Measurements from ENCODE around the gene IFI27L2.

DNA sequence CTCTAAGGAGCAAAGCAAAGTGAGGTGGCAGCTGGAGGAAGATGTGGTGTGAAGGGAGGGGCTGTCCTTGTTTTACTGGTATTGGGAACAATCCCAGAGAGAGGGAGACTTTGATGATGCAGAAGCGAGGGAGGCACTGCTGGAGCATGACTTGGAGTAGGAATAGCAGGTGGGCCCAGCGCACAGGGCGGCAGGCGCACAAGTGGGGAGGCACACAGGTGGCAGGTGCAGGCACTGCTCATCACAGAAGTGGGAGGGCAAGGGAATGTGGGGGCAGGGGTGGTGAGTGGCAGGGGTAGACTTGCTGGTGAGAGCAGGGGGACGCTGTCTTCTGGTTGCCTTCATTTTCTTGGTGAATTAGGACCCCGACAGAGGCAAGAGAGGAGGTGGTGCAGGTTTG lies 30.4 kb downstream of the IFI27L2 start:
- TF ChIP-seq, protein P1, sequence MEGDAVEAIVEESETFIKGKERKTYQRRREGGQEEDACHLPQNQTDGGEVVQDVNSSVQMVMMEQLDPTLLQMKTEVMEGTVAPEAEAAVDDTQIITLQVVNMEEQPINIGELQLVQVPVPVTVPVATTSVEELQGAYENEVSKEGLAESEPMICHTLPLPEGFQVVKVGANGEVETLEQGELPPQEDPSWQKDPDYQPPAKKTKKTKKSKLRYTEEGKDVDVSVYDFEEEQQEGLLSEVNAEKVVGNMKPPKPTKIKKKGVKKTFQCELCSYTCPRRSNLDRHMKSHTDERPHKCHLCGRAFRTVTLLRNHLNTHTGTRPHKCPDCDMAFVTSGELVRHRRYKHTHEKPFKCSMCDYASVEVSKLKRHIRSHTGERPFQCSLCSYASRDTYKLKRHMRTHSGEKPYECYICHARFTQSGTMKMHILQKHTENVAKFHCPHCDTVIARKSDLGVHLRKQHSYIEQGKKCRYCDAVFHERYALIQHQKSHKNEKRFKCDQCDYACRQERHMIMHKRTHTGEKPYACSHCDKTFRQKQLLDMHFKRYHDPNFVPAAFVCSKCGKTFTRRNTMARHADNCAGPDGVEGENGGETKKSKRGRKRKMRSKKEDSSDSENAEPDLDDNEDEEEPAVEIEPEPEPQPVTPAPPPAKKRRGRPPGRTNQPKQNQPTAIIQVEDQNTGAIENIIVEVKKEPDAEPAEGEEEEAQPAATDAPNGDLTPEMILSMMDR (conservative IDR thresholded peaks at IDR 0.05 in 1 of 2, IDR thresholded peaks at IDR 0.05 in 1 of 2; ENCODE audit: low read depth in 1 of 2, low read length in 2 of 2) = no peak
- TF ChIP-seq EZH2 (IDR thresholded peaks at IDR 0.05; ENCODE audit: low read length, missing control alignments) = no peak
